Retina (tissue), 1 donor: ENCODE measurements around the gene ORM2.
"Not testable (repeated sequence)": the region's sequence is repeated elsewhere in the genome, so short reads cannot be mapped to it uniquely, and the experiment has no call there.

Experiments used
- DNase-seq: peaks from one replicate; pipeline ENCODE4 v3.0.0-alpha.2; 2016

Gene ORM2

GRCh38 chr9:114329625-114330022 is at the start of gene ORM2:
Gene ORM2, plus strand, starts transcription at chr9:114329869. Its CDS starts 36 bp downstream, at chr9:114329905.
- DNase-seq: not testable (repeated sequence)

- DNase-seq: no peak
Measured at GRCh38 chr9:114280636-114281472, 48.8 kb upstream of the ORM2 start.

DNA sequence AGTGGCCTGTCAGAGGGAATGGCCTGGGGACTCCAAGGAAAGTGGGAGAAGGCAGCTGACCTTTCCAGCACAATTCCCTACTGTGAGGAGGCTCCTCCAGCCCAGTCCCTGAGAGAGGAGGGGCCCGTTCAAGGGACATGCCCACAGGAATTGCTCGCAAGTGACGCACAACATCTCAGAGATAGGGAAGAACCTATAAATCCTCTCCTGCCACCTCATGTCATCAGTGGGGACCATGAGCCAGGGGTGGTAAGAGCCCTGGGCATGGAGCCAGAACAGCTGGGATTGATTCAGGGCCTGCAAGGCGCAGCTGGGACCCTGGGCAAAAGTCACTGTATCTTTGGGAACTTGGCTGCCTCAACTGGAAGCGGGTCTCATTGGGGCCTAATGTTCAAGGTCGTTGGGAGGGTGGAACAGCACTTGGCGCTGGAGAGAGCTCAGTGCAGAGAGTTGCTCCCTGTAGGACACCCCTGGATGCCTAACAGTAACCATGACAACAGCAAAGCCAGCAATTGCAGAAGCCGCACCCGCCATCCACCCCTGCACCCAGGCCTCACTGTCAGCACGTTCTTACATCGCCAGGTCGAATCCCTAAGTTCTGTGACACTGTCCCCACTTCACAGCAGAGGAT is 48.1 kb upstream of the ORM2 start:
- no peak for DNase-seq

- DNase-seq: no peak
Measured at GRCh38 chr9:114282104-114282485, 47.6 kb upstream of the ORM2 start.

- no peak for DNase-seq
Measured at GRCh38 chr9:114282507-114282906, 47.2 kb upstream of the ORM2 start.

GRCh38 chr9:114282926-114283325 is 46.7 kb upstream of the ORM2 start:
- DNase-seq: no peak

DNA sequence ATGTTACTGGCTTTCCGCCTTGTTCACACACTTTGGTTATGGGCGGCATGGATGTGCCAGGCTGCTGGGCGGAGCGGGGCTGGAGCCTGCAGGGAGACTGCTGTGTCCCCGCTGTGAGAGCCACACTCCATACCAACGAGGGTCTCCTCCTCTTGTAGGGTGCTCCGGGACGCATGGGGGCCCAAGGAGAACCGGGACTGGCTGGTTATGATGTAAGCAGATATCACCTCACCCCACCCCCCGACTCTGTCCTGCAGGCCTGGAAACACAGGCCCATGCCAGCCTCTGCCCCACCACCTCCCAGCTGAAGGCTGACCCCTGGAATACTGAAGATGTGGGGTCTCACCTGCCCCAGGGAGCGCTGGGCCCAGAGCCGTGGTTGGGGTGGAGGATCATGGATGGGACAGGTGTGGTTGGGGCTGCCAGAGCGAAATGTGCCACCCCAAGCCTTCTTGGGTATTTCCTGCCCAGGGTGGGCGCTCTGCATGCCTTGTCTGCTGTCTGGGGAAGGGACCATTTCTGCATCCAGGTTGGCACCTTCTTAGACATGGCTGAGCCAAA is 46.0 kb upstream of the ORM2 start:
- DNase-seq: no peak

- no peak for DNase-seq
Measured at GRCh38 chr9:114284316-114285060, 45.2 kb upstream of the ORM2 start.

- DNase-seq: peak; percentile 57
Measured at GRCh38 chr9:114285166-114285867, 44.4 kb upstream of the ORM2 start.

- no peak for DNase-seq
Measured at GRCh38 chr9:114286146-114286679, 43.5 kb upstream of the ORM2 start.

DNA sequence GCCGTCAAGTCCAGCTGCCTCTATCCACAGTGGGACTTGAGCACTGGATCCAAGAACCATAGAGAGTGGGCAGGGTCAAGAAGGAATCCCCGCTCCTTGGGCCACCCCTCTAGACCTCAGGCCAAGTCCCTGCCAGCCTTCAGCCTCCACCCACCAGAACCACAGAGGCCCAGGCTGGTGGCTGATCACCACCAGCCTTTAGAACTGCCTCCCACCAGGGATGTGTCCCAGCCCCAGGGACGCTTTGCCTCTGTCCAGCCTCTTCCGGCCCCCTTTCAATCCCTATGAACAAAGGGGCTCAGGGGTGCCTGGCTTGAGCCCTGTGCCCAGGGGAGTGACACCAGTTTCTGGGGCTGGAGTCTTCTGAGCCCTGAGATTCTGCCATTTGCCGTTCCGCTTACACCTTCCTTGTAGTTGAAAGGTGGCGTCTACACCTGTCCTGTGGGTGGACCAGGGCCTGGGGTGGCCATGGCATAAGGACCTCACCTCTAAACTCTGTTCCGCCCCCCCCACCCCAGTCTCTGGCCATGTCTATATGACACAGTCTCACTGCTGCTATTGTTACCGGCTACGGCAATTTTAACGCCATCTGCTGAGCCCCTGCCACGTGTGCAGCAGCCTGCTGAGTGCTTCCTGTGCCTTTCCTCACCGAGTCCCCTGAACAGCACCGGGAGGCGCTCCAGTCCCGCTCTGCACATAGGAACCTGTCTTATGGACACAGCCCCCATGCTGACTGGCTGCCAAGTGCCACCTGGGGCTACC is 42.5 kb upstream of the ORM2 start:
- no peak for DNase-seq

DNA sequence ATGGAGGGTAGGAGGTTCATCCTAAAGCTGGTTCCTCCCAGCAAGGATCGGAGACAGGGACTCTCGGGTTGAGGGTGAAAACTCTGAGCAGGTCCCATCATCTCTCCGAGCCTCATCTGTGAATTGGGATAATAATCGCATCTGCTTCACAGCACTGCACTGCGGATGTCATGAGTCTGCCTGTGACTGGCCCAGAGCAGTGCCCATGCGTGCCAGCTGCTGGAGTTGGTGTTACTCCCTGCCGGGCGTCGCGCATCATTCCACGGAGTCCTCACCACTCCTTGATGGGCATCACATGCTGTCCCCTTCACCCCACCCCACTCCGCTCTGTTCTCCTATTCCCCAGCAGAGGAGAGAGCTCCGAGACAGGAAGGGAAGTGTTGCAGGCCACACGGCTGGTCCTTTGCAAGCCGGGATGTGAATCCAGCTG is 41.9 kb upstream of the ORM2 start:
- DNase-seq: no peak

- no peak for DNase-seq
Measured at GRCh38 chr9:114288193-114289091, 41.2 kb upstream of the ORM2 start.

DNA sequence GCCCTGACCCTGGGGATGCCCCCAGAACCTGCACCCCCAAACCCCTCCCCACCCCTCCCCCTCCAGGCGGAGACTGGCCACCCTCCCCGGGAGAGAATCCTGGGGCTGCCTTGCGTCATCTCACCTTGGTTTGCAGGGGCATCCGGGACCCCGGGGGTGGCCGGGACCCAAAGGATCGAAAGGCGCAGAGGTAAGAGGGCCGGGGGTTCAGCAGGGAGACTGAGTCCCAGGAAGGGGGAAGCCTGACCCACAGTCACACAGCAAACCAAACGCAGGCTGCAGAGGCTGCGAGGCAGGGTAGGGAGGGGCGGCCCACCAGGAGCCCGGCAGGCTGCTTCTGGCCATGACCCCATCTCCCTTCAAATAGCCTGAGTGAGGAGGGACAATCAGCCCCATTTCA is 40.6 kb upstream of the ORM2 start:
- DNase-seq: no peak

GRCh38 chr9:114289571-114290481 is 39.8 kb upstream of the ORM2 start:
- no peak for DNase-seq

DNA sequence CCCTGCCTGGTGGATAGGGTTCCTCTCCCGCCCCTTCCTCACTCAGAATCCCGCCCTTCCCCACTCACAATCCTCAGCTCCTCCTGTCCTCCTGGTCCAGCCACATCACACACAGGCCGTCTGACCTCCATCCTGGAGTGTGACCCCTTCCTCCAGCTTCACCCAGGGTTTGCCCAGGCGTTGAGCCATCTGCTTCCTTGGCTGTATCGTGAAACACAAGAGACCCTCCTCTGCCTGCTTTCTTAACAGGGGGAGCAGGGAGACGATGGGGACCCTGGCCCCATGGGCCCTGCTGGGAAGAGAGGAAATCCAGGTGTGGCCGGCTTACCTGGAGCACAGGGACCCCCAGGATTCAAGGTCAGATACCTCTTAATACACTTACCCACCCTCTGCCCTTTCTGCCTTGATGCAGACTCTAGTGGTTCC is 39.1 kb upstream of the ORM2 start:
- no peak for DNase-seq

DNA sequence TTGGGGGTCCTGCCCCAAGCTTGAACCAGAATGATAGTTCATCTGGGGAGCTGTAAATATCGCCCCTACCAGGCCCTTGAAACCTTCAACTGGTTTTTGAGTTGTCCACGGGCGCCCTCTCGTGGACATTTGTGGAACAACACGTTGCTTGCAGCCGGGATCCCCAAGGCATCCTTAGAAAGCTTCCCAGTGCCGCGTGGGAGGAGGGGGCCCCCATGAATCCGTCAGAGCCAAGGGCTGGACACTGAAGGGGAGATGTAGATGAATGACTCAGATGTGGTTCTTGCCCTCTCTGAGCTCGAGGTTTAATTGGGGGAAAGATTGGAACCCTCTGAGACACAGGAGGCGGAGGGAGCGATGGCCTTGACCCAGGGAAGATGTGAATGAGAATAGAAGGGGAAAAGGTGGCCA is 38.6 kb upstream of the ORM2 start:
- DNase-seq: peak; percentile 89

- DNase-seq: no peak
Measured at GRCh38 chr9:114291886-114292590, 37.6 kb upstream of the ORM2 start.

- DNase-seq: no peak
Measured at GRCh38 chr9:114294664-114295063, 35.0 kb upstream of the ORM2 start.
